ENCODE data around the gene MVK. TPM values are rescaled to one million over a fixed set of nuclear protein-coding genes. Genes with fewer than 3 reads are reported as not detected.

The MVK gene
- total RNA-seq, 1 experiment from 2014 or later = 19.2 TPM

GRCh38 chr12:109553483-109553882 lies 20.1 kb upstream of the MVK start:
- Mint-ChIP-seq H3K27me3 (ENCODE audit: low read depth) (peaks cover 10% of the 10 kb centered on the region), H3K9me3 (no peaks in the 10 kb centered on the region)

More at GRCh38 chr12:109553483-109553882, 20.1 kb upstream of the MVK start:
- Histone ChIP-seq H2AK5ac (ENCODE audit: insufficient read length, low read length) (no peak overlapping the region), H4K8ac (replicated peaks; ENCODE audit: insufficient read length, low read depth, low read length) (no peak overlapping the region), H3K14ac (ENCODE audit: insufficient read depth, low read length) (no peak overlapping the region), H3K23ac (ENCODE audit: insufficient read length, low read depth, low read length) (no peak overlapping the region), H2BK5ac (ENCODE audit: insufficient read length, low read length) (no peak overlapping the region), H4K20me1 (ENCODE audit: control insufficient read depth, insufficient read depth, insufficient read length) (no peaks in the 10 kb centered on the region), H3T11ph (ENCODE audit: low read length) (no peak overlapping the region), H4K91ac (ENCODE audit: insufficient read length, low read depth, low read length) (no peak overlapping the region), H3K18ac (ENCODE audit: insufficient read length, low read depth, low read length) (no peak overlapping the region), H3K23me2 (ENCODE audit: insufficient read length, low read depth, low read length, poor library complexity, severe bottlenecking) (no peaks in the 10 kb centered on the region), H3K27ac (ENCODE audit: insufficient read length, low read depth, low read length) (no peak overlapping the region), H2AFZ (ENCODE audit: low read length) (no peak overlapping the region), H3K9me3 (ENCODE audit: control insufficient read depth, low read depth, low read length) (no peaks in the 10 kb centered on the region), H3K9ac (ENCODE audit: extremely low read depth, insufficient read length, low read length) (no peak overlapping the region), H2BK20ac (ENCODE audit: low read depth, low read length, poor library complexity, severe bottlenecking) (no peak overlapping the region), H3K4me1 (ENCODE audit: insufficient read depth, low read length) (no peaks in the 10 kb centered on the region), H2BK15ac (ENCODE audit: low read depth, low read length) (no peak overlapping the region), H3K79me2 (ENCODE audit: insufficient read depth, low read length) (no peaks in the 10 kb centered on the region), H2BK120ac (ENCODE audit: low read depth, low read length, poor library complexity, severe bottlenecking) (no peak overlapping the region), H3K4me2 (ENCODE audit: insufficient read depth, insufficient read length, low read length) (no peak overlapping the region), H3K56ac (ENCODE audit: insufficient read length, low read depth, low read length) (no peak overlapping the region), H2BK12ac (ENCODE audit: insufficient read length, low read depth, low read length) (no peak overlapping the region), H3K79me1 (ENCODE audit: insufficient read depth, low read depth, low read length, poor library complexity, severe bottlenecking) (no peaks in the 10 kb centered on the region), H3K4ac (ENCODE audit: low read depth, low read length) (no peak overlapping the region), H3K27me3 (ENCODE audit: insufficient read depth, low read length) (no peaks in the 10 kb centered on the region), H4K5ac (ENCODE audit: insufficient read length, low read depth, low read length) (no peak overlapping the region)
- WGBS (ENCODE audit: extremely low coverage, insufficient read length, low lambda C conversion rate) = no CpG with 5 or more reads among the region's 7 CpGs
- Mint-ChIP-seq H3K4me3 (no peak overlapping the region), H3K4me1 (peaks cover 2 to 5% of the 10 kb centered on the region in 2 experiments; a peak in 3 of 4 replicates), H3K36me3 (ENCODE audit: insufficient read depth in 1 of 3, low read depth in 3 of 3) (no peaks in the 10 kb centered on the region; a peak in 2 of 7 replicates), H3K27ac (peak overlapping the region in 1 of 3 experiments; percentile 32; a peak in 2 of 7 replicates)
- no peak for DNase-seq
- no peak for TF ChIP-seq CTCF (conservative IDR thresholded peaks at IDR 0.05)

Measured in H9 (cell line).